Endothelial cell of umbilical vein (primary cell): ENCODE data around the gene PTGDR2. TPM values are rescaled to one million over a fixed set of nuclear protein-coding genes. Genes with fewer than 3 reads are reported as not detected.

Experiments
- BruUV-seq: library from RNA; stranded (reverse); fragments of 400-500 nt; replicated peaks from 2 replicates; lab custom pipeline; 2021; lab: Mats Ljungman, UMichigan
- CTCF ChIA-PET: fragments of 300-600, 350-600 bp; sonication (Branson Sonifier 250); formaldehyde crosslinking; loops from one replicate; lab custom pipeline; 2021; ENCODE audit warnings: antibody characterized with exemption, inconsistent platforms; lab: Charles Lee
- POLR2A ChIA-PET: fragments of 300-600, 350-600 bp; sonication (Branson Sonifier 250); formaldehyde crosslinking; loops from one replicate; lab custom pipeline; 2021; ENCODE audit warnings: antibody characterized with exemption, inconsistent platforms; lab: Charles Lee
- DNase-seq: peaks from one replicate; pipeline ENCODE4 v3.0.0-alpha.2; 2011; ENCODE audit warnings: low read depth, low spot score
- FAIRE-seq: peaks from 2 replicates; lab custom pipeline; 2011; peaks lifted over from hg19 to GRCh38; lab: Jason Lieb, UNC
- H2AFZ ChIP-seq: 2 replicates; pipeline ENCODE4 v1.6.0; 2012; ENCODE audit warnings: low read depth, low read length, control low read depth, inconsistent platforms
- H3K27ac ChIP-seq: 2 replicates; pipeline ENCODE4 v1.5.1; 2011; ENCODE audit warnings: low read depth, mild to moderate bottlenecking, control low read depth, low read length, moderate library complexity; ENCODE audit not compliant: insufficient read depth
- H3K27me3 ChIP-seq, 2 experiments: 2 replicates each; pipeline versions ENCODE4 v1.6.0 to v1.6.1; 2011; ENCODE audit warnings: low read length in 2 of 2, mixed read lengths in 1 of 2; ENCODE audit not compliant: control insufficient read depth in 2 of 2, insufficient read depth in 2 of 2
- H3K36me3 ChIP-seq, 2 experiments: 2 replicates in 1 of 2; 3 replicates in 1 of 2; pipeline ENCODE4 v1.5.1; 2011; ENCODE audit warnings: low read length in 2 of 2, mild to moderate bottlenecking in 1 of 2, moderate library complexity in 1 of 2; ENCODE audit not compliant: control insufficient read depth in 2 of 2, insufficient read depth in 2 of 2; ENCODE audit errors: extremely low read depth in 1 of 2
- H3K4me1 ChIP-seq: 3 replicates; pipeline ENCODE4 v1.5.1; 2011; ENCODE audit warnings: mild to moderate bottlenecking, low read length; ENCODE audit not compliant: control insufficient read depth, insufficient read depth; ENCODE audit errors: extremely low read depth
- H3K4me2 ChIP-seq: 2 replicates; pipeline ENCODE4 v1.6.1; 2011; ENCODE audit warnings: low read length, control low read depth, mixed read lengths; ENCODE audit not compliant: insufficient read depth
- H3K4me3 ChIP-seq, 3 experiments: fragments of 200-600 bp in 1 of 3; sonication (generic), shearing (Covaris generic) in 1 of 3; replicated peaks in 1 of 3; 2 replicates each; pipeline ENCODE4 v1.5.1; 2011 to 2016; ENCODE audit warnings: control low read depth in 3 of 3, low read length in 3 of 3, mild to moderate bottlenecking in 2 of 3, inconsistent platforms in 1 of 3, low read depth in 1 of 3, moderate library complexity in 1 of 3; ENCODE audit not compliant: insufficient read depth in 1 of 3
- H3K79me2 ChIP-seq: 2 replicates; pipeline ENCODE4 v1.6.0; 2012; ENCODE audit warnings: low read length, inconsistent platforms; ENCODE audit not compliant: control insufficient read depth, insufficient read depth
- H3K9ac ChIP-seq: replicated peaks from 2 replicates; pipeline ENCODE3; 2011; ENCODE audit warnings: low read length, control low read depth; ENCODE audit not compliant: insufficient read depth; ENCODE audit errors: extremely low read depth
- H3K9me1 ChIP-seq: replicated peaks from 3 replicates; pipeline ENCODE4 v1.6.0; 2011; ENCODE audit warnings: mild to moderate bottlenecking, low read length; ENCODE audit not compliant: control insufficient read depth, insufficient read depth; ENCODE audit errors: extremely low read depth
- H3K9me3 ChIP-seq: replicated peaks from 2 replicates; pipeline ENCODE4 v1.5.1; 2012; ENCODE audit warnings: low read length, inconsistent platforms; ENCODE audit not compliant: control insufficient read depth, insufficient read depth
- H4K20me1 ChIP-seq: replicated peaks from 2 replicates; pipeline ENCODE3; 2011; ENCODE audit warnings: mild to moderate bottlenecking, low read length; ENCODE audit not compliant: control insufficient read depth, insufficient read depth; ENCODE audit errors: extremely low read depth
- CTCF ChIP-seq, 2 donors: IDR thresholded peaks; 1 replicate in 1 of 2; 2 replicates in 1 of 2; pipeline ENCODE4 v1.5.1; 2011; ENCODE audit warnings: low read length in 2 of 2, mild to moderate bottlenecking in 2 of 2, moderate library complexity in 2 of 2, control low read depth in 1 of 2, inconsistent platforms in 1 of 2, low read depth in 1 of 2; ENCODE audit not compliant: insufficient read depth in 1 of 2; ENCODE audit errors: extremely low read depth in 1 of 2
- EZH2 ChIP-seq: IDR thresholded peaks from 2 replicates; pipeline ENCODE4 v1.6.1; 2012; ENCODE audit warnings: borderline replicate concordance, low read depth, mild to moderate bottlenecking, moderate library complexity, low read length, inconsistent platforms; ENCODE audit not compliant: severe bottlenecking
- FOS ChIP-seq: IDR thresholded peaks from 2 replicates; pipeline ENCODE4 v1.6.1; 2011; ENCODE audit warnings: mild to moderate bottlenecking, low read length, moderate library complexity, borderline replicate concordance; ENCODE audit not compliant: insufficient read depth
- GATA2 ChIP-seq: IDR thresholded peaks from 2 replicates; pipeline ENCODE4 v1.7.0; 2011; ENCODE audit warnings: low read depth, mild to moderate bottlenecking, moderate library complexity, mixed read lengths, low read length; ENCODE audit not compliant: insufficient read length, insufficient read depth
- JUN ChIP-seq: IDR thresholded peaks from 2 replicates; pipeline ENCODE4 v1.6.1; 2011; ENCODE audit warnings: borderline replicate concordance, low read depth; ENCODE audit not compliant: insufficient read length, insufficient read depth
- MAX ChIP-seq: IDR thresholded peaks from 2 replicates; pipeline ENCODE4 v1.6.1; 2011; ENCODE audit not compliant: insufficient read depth, insufficient read length
- MYC ChIP-seq: IDR thresholded peaks from one replicate; pipeline ENCODE4 v1.6.1; 2011; ENCODE audit warnings: mild to moderate bottlenecking, low read depth, low read length
- POLR2A ChIP-seq: IDR thresholded peaks from 2 replicates; pipeline ENCODE4 v1.6.1; 2012; ENCODE audit warnings: low read depth, mild to moderate bottlenecking, control low read depth, low read length
- POLR2AphosphoS5 ChIP-seq: IDR thresholded peaks from 2 replicates; pipeline ENCODE4 v1.6.1; 2012; ENCODE audit warnings: low read depth, mild to moderate bottlenecking, control low read depth, low read length, moderate library complexity; ENCODE audit not compliant: insufficient read depth
- dilution Hi-C: fragments of 300-500 bp; cut with MboI; formaldehyde crosslinking; loops from one replicate; pipeline ENCODE4 v1.15.0; 2019; ENCODE audit warnings: low sequenced_read_pairs; ENCODE audit not compliant: extremely low pct_ligation_motif_present
- intact Hi-C: fragments of 100-400 bp; cut with micrococcal nuclease; formaldehyde crosslinking; loops from one replicate; pipeline ENCODE4 v1.10.0; 2022
- polyA plus RNA-seq, 4 experiments: library from polyadenylated mRNA; depleted of rRNA in 3 of 4; stranded (reverse) in 3 of 4; unstranded in 1 of 4; fragments of >200 nt; gene quantifications; 2 replicates each; pipeline versions ENCODE4 v1.2.1 to v1.2.3, GENCODE V29; 2011 to 2012; ENCODE audit warnings: missing spikeins in 1 of 4
- total RNA-seq: library from RNA; stranded (reverse); gene quantifications from 2 replicates; pipeline ENCODE4 v1.2.3, GENCODE V29; 2021

Gene PTGDR2
- total and polyA plus RNA-seq, 2 donors (not counting 3 experiments of a cell fraction or from before 2014, with no cell fraction given), result 0.15 TPM; not detected in 1

- no TSS peak for BruUV-seq
- POLR2A ChIA-PET, result no interaction called here
- dilution Hi-C loops, result no loop called here
Measured at GRCh38 chr11:60880643-60881282, 25.0 kb upstream of the PTGDR2 start.

More at GRCh38 chr11:60880643-60881282, 25.0 kb upstream of the PTGDR2 start:
- no peak for DNase-seq
- CTCF ChIA-PET, result interaction anchor here (1.6 to 3.2 kb wide), 2 partner anchors 19 to 50 kb away, joined by 7 to 18 read pairs; no protein-coding TSS in a partner anchor
- intact Hi-C loops, result no loop called here
- no peak overlapping the region for H3K4me2 ChIP-seq
- no peaks in the 10 kb centered on the region for H3K4me1 ChIP-seq
- H4K20me1 ChIP-seq, result no peaks in the 10 kb centered on the region
- no peak for TF ChIP-seq GATA2
- no peak for TF ChIP-seq CTCF (IDR thresholded peaks at IDR 0.05; ENCODE audit: extremely low read depth in 1 of 2, insufficient read depth in 1 of 2, low read depth in 1 of 2, low read length in 2 of 2)
- TF ChIP-seq MYC, result no peak
- no peak for TF ChIP-seq MAX
- TF ChIP-seq EZH2, result no peak
- no peak for TF ChIP-seq JUN
- TF ChIP-seq POLR2AphosphoS5, result no peak
- no peak for TF ChIP-seq FOS
- TF ChIP-seq POLR2A, result no peak
- no peak for FAIRE-seq
- H3K9me3 ChIP-seq, result no peaks in the 10 kb centered on the region
- no peak overlapping the region for H2AFZ ChIP-seq
- H3K27ac ChIP-seq, result no peak overlapping the region
- no peaks in the 10 kb centered on the region for H3K36me3 ChIP-seq
- no peaks in the 10 kb centered on the region for H3K79me2 ChIP-seq
- no peak overlapping the region for H3K9ac ChIP-seq
- no peaks in the 10 kb centered on the region for H3K27me3 ChIP-seq
- no peaks in the 10 kb centered on the region for H3K9me1 ChIP-seq
- H3K4me3 ChIP-seq, result no peak overlapping the region
